CD1c-positive myeloid dendritic cell (primary cell): ENCODE results near the gene MAOA.
"Not testable (repeated sequence)": the region's sequence is repeated elsewhere in the genome, so short reads cannot be mapped to it uniquely, and the experiment has no call there.

ENCODE experiments used
- DNase-seq: peaks from one replicate; pipeline ENCODE4 v3.0.0-alpha.2; 2016; ENCODE audit errors: extremely low spot score

Gene MAOA

DNA sequence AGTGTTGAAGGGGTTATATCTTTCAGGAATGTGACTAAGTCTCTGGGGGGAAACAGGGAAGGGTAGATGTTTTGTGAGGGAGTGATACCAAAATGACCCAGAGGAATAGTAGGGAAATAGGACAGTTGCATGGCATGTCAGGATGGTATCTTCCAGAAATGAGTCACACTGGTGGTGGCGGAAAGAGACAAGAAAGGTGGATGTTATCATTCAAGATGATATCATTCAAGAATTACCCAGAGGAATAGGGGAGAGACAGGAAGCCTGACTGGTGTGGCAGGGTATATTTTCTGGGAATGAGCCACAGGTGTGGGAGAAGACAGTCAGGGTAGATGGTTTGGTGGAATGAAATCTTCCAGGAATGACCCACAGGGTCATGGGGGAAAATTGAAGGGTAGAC lies 61.1 kb downstream of the MAOA start:
- DNase-seq = no peak

GRCh38 chrX:43718081-43718480 lies 62.0 kb downstream of the MAOA start:
- DNase-seq = no peak

GRCh38 chrX:43718546-43718945 lies 62.4 kb downstream of the MAOA start:
- DNase-seq = no peak

DNA sequence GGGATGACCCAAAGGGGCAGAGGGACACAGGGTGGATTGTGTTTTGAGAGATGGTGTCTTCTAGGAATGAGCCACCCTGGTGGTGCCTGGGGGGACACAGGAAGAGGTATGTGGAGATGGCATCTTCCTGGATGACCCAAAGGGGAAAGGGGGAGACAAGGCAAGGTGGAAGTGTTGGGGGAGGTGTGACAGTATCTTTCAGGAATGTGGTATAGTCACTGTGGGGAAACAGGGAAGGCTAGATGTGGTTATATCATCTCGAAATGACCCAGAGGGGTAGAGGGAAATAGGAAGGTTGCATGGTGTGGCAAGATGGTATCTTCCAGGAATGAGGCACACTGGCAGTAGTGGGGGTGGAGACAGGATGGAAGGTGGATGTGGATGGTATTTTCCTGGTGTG lies 62.9 kb downstream of the MAOA start:
- no peak for DNase-seq

- no peak for DNase-seq
These were observed 64.0 kb downstream of the MAOA start for GRCh38 chrX:43720082-43720481.

- DNase-seq = no peak
These were observed 64.9 kb downstream of the MAOA start for GRCh38 chrX:43720961-43721360.

GRCh38 chrX:43725227-43725626 lies 69.1 kb downstream of the MAOA start:
- not testable (repeated sequence) for DNase-seq

- not testable (repeated sequence) for DNase-seq
These were observed 71.2 kb downstream of the MAOA start for GRCh38 chrX:43727254-43727653.

DNA sequence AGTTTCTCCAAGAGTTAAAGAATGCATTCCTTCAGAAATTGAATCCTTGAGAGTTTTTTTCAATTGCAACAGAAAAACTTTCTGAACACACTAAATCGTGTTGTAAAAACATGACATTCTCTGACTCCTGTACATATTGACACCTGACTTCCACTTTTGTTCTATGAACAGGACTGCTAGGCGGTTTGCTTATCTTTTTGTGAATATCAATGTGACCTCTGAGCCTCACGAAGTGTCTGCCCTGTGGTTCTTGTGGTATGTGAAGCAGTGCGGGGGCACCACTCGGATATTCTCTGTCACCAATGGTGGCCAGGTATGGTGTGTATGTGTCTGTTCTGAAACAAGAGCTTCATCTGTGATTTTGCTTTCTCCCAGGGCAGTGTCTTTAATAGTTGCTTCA lies 71.9 kb downstream of the MAOA start:
- DNase-seq = no peak

DNA sequence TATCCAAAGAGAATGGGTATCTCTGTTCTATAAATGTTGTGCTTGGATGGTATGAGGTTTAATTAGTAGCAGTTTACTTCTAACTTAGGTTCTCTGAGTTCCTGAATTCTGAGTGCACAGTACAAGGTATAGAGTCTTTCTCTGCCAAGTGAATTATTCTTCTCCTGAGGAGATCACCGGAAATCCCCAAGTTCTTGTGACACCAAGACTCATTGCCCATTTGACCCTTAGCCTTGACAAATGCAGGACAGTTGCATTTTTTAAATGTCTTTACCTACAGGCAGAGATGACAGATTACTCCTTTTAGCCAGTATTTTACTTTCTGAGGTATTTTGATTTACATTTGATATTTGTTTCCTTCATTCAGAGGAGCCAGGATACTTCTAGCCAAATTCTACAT lies 72.9 kb downstream of the MAOA start:
- DNase-seq = peak; percentile 31

DNA sequence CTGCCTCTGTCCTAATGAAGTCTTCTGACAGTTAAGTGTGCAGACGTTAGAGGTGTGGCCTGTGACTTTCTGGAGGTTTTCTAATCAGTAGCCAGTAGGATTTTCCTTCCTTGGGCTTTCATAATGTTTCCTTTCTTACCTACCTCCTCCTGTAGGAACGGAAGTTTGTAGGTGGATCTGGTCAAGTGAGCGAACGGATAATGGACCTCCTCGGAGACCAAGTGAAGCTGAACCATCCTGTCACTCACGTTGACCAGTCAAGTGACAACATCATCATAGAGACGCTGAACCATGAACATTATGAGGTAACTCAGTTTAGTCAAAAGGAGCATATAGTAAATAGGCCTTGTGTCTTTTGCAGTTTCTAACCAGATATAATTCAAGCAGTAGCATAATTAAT lies 75.0 kb downstream of the MAOA start:
- DNase-seq = no peak

GRCh38 chrX:43733699-43734098 lies 77.6 kb downstream of the MAOA start:
- no peak for DNase-seq

DNA sequence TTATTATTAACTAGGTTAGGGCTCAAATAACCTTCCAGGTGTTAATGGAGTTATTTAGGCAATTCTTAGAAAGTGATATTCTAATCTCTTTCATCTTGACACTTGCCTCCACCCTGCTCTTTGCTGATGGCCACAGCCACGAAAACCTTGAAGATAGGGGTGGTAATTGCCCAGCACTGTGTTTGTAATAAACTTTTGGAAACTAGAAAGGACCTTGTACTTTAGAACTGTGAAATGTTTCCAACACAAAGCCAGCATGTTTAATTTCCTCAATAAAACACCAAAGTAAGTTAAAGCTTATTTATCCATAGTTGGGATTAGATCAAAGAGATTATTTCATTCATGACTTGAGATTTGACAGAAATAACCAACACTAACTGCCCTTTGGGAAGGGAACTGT lies 78.3 kb downstream of the MAOA start:
- no peak for DNase-seq

- DNase-seq = no peak
These were observed 79.4 kb downstream of the MAOA start for GRCh38 chrX:43735534-43735933.

DNA sequence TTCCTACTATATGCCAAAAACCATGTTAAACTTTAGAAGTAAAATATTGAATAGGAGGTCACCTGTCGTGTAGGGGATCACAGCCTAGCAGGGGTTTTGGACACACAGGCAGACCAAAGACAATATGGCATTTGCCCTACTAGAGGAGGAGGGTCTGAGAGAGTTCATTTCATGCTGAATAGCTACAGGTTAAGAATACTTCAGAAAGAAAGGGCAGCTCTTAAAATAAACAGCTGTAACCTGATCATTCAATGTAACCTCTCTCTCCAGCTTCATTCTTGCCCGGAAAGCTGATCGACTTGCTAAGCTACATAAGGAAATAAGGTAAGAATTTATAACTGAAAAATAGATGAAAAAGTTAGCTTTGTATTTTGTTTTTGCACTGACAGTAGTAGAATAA lies 79.9 kb downstream of the MAOA start:
- no peak for DNase-seq

DNA sequence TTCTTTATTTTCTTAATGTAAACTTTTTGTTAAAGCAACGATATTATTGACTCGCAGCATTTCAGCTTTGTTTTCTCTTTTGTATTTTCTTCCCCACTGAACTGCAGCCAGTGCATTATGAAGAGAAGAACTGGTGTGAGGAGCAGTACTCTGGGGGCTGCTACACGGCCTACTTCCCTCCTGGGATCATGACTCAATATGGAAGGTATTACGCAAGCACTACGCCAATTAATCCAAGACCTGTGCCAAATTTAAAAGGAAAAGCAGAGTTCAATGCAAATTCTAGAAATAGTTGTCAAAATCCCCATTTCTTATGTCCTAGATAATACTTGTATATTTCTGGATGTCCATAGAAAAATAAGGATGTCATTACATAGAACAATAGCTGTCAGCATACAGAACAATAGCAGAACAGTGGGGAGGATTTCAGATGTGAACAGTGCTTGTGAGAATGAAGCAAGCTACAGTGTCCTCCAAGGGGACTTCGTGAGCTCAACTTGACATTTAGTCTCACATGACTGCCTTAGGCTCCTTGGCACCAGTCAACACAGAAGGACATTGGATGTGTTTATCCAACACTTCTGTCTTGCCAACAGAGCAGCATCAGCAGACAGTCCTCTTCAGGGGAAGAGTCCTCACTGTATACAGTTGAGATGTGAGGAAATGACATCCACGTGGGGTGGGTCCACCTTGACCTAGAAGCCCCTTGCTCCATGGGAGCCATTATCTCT lies 85.9 kb downstream of the MAOA start:
- peak; percentile 59 for DNase-seq

- DNase-seq = peak; percentile 50
These were observed 87.2 kb downstream of the MAOA start for GRCh38 chrX:43743100-43743822.

- no peak for DNase-seq
These were observed 88.2 kb downstream of the MAOA start for GRCh38 chrX:43744284-43744683.

DNA sequence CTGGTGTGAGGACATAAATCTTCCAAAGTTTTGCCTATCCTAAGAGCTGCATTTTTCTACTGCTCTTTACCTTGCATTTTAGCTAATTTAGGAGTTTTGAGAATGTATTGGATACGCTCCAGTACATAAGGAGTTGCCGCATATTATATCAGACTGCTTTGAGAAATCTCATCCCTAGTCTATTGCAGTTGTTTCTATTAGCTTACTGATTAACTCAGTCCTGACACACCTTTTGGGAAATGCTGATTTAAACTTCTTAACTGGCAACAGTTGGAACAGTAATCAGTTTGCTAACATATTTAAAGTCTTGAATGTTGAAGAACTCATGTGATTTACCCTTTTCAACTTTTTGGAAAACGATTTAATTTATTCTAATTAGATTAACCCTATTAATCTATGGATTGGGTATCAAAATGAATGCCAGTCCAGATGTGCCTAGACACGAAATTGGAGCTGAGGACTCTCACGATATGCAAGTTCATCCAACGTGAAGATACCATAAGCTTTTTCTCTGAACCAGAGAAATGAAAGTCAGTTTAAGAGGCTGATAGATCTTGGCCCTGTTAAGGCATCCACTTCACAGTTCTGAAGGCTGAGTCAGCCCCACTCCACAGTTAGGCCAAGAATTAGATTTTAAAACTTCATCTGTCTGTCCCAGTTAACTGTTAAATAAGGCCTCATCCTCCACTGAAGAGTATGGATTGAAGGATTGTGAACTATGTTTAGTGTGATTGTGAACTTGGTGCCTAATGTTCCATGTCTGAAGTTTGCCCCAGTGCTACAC lies 90.0 kb downstream of the MAOA start:
- no peak for DNase-seq

GRCh38 chrX:43747476-43747875 lies 91.4 kb downstream of the MAOA start:
- no peak for DNase-seq

DNA sequence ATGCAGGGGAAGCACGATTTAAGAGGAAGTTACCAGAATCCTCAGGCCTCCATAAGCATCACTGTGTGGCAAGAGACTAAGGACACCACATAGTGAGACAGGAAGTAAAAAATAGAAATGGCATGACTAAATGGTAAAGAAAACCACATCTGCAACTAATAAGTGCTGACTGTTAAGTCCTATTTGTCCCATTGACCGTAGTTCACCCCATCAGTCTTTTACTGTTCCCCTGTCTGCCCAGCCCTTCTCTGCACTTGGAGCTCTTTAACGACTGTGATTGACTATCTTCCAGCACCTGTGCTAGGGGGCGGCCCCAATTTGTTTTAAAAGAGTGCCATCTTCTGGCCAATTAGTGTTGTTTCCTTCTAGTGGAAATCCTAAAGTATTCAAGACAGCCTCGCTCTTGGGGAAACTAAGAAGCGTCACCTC lies 94.2 kb downstream of the MAOA start:
- peak; percentile 79 for DNase-seq

DNA sequence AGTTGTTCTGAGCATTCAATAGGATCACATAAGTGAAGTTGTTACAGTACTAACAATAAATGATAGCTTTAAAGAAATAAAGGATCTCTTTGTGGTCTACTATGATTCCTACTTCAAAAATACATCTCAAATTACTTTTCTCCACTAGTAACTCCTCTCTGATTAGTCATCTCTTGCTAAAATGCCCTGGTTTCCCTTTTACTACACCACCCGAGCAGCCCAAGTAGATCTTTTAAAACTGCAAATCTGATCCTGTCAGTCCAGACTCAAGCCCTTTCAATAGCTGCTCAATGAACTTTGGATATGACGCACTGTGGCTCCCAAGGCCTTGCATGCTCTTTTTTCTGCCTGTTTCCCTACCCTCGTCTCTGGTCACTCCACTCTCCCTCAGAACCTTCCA lies 97.5 kb downstream of the MAOA start:
- no peak for DNase-seq

DNA sequence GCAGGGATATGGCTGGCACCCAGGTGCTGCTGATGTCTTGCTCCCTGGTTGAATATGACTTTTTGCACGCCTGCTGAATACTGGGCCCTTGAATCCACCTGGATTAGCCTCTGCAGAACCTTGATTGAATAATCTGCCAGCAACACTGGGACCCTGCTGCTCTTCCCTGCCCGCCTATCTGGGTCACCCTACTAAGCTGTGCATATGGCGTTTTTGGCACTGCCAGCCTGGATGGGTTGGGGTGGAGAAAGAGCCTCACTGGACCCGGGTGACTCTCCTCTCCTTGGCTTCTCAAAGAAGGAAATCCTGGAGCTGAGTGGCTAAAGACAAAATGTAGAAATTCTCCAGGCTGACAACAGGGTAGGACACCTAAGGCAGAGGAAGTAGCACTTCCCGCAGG lies 100.0 kb downstream of the MAOA start:
- DNase-seq = no peak
